ENCODE results near the gene TRUB1. TPM values are rescaled to one million over a fixed set of nuclear protein-coding genes. Genes with fewer than 3 reads are reported as not detected.

TRUB1 gene
- total and polyA plus RNA-seq, 8 donors = 4.1 to 27.2 (median 14.5) TPM

DNA sequence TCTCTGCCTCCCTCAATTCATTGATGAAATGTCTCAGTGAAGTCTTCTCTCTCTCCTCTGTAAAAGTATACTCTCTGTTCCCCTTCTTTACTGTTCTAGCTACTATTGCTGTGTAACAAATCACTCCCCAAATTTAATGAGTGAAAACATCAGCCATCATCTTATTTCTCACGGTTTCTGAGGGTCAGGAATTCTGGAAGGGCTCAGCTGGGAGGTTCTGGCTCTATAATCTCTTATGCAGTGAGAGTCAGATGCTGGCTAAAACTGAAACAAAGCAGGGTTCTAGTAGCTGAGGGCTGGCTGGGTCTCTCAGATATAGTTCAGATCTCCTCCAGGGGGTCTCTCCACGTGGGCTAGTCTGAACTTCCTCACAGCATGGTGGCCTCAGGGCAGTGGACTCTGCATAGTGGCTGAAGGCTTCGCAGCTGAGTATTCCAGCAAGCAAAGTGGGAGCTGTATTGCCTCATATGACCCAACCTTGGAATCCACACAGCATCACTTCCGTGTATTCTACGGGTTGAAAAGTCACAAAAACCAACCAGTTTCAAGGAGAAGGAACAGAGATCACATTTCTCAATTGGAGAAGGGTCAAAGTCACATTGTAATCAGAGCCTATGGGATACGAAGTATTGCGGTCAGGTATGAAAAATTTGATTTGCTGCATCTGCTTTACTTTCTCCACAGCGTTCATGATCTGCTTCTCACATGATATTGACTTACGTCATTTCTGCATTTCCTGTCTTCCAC is 80.4 kb downstream of the TRUB1 start:
- H3K4me1 ChIP-seq = no peaks in the 10 kb centered on the region

GRCh38 chr10:115020449-115020848 is 82.5 kb downstream of the TRUB1 start:
- DNase-seq = no peak
- H3K9me3 ChIP-seq = no peaks in the 10 kb centered on the region
- no peaks in the 10 kb centered on the region for H3K27me3 ChIP-seq
- no peaks in the 10 kb centered on the region for H3K4me1 ChIP-seq
- no peaks in the 10 kb centered on the region for H3K36me3 ChIP-seq
- no peak overlapping the region for H3K4me3 ChIP-seq
- no peak overlapping the region for H3K27ac ChIP-seq
- TF ChIP-seq POLR2AphosphoS5 (IDR thresholded peaks at IDR 0.05) (no peak), POLR2A (IDR thresholded peaks at IDR 0.05) (no peak), EP300 (IDR thresholded peaks at IDR 0.05) (no peak)
- WGBS, 5 donors = 28 to 62% (median 50%) methylated on average over 2 of the region's 2 CpGs
- intact Hi-C loops (cut with DNase I; ENCODE audit: low total_unique reads) = no loop called here

More for the DNA sequence above, 80.4 kb downstream of the TRUB1 start:
- Histone ChIP-seq H3K9me3 (no peaks in the 10 kb centered on the region), H3K27ac (no peak overlapping the region), H3K36me3 (no peaks in the 10 kb centered on the region), H3K4me3 (no peak overlapping the region), H3K27me3 (no peaks in the 10 kb centered on the region)
- DNase-seq = no peak
- intact Hi-C loops (cut with DNase I; ENCODE audit: low total_unique reads) = no loop called here
- 78 to 81% (median 79%) methylated on average over 9 of the region's 9 CpGs for WGBS, 5 donors
- TF ChIP-seq, protein P1, sequence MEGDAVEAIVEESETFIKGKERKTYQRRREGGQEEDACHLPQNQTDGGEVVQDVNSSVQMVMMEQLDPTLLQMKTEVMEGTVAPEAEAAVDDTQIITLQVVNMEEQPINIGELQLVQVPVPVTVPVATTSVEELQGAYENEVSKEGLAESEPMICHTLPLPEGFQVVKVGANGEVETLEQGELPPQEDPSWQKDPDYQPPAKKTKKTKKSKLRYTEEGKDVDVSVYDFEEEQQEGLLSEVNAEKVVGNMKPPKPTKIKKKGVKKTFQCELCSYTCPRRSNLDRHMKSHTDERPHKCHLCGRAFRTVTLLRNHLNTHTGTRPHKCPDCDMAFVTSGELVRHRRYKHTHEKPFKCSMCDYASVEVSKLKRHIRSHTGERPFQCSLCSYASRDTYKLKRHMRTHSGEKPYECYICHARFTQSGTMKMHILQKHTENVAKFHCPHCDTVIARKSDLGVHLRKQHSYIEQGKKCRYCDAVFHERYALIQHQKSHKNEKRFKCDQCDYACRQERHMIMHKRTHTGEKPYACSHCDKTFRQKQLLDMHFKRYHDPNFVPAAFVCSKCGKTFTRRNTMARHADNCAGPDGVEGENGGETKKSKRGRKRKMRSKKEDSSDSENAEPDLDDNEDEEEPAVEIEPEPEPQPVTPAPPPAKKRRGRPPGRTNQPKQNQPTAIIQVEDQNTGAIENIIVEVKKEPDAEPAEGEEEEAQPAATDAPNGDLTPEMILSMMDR (IDR thresholded peaks at IDR 0.05) = no peak
- TF ChIP-seq POLR2A (IDR thresholded peaks at IDR 0.05) = no peak
- TF ChIP-seq EP300 (IDR thresholded peaks at IDR 0.05) = no peak
- TF ChIP-seq POLR2AphosphoS5 (IDR thresholded peaks at IDR 0.05) = no peak

DNA sequence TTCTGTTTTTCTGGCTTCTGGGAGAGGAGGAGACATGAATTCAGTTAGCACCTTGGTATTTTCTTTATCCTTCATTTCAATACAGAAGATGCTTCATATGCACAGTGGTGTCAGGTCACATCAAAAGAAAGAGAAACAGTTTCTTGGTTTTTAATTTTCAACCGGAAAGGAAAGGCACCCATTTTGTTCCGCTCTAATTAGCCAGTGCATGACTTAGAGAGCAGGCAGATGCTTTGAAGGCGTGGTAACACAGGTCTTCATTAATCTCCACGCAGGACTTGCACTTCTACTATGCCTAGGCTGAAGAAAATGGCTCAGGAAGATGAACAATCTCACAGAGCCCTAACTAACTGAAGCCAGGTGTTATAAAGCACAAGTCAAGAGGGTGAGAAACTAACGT is 84.7 kb downstream of the TRUB1 start:
- no peaks in the 10 kb centered on the region for H3K9me3 ChIP-seq
- H3K27ac ChIP-seq = no peak overlapping the region
- no peak for TF ChIP-seq EP300 (IDR thresholded peaks at IDR 0.05)
- TF ChIP-seq, protein P1 (IDR thresholded peaks at IDR 0.05) = no peak
- no peak for TF ChIP-seq POLR2AphosphoS5 (IDR thresholded peaks at IDR 0.05)
- no peak for TF ChIP-seq POLR2A (IDR thresholded peaks at IDR 0.05)
- intact Hi-C loops (cut with DNase I; ENCODE audit: low total_unique reads) = no loop called here
- no peak for DNase-seq
- 77 to 83% (median 80%) methylated on average over 5 of the region's 5 CpGs for WGBS, 5 donors
- H3K4me3 ChIP-seq = no peak overlapping the region
- no peaks in the 10 kb centered on the region for H3K36me3 ChIP-seq
- H3K27me3 ChIP-seq = no peaks in the 10 kb centered on the region
- H3K4me1 ChIP-seq = no peaks in the 10 kb centered on the region

- TF ChIP-seq POLR2A (IDR thresholded peaks at IDR 0.05) = no peak
- no peak for TF ChIP-seq EP300 (IDR thresholded peaks at IDR 0.05)
- TF ChIP-seq, protein P1 (IDR thresholded peaks at IDR 0.05) = no peak
- no peak for TF ChIP-seq POLR2AphosphoS5 (IDR thresholded peaks at IDR 0.05)
- H3K9me3 ChIP-seq = no peaks in the 10 kb centered on the region
- H3K36me3 ChIP-seq = no peaks in the 10 kb centered on the region
- intact Hi-C loops (cut with DNase I; ENCODE audit: low total_unique reads) = no loop called here
- H3K27me3 ChIP-seq = no peaks in the 10 kb centered on the region
- H3K4me1 ChIP-seq = no peaks in the 10 kb centered on the region
- WGBS, 5 donors = 77 to 87% (median 84%) methylated on average over 8 of the region's 8 CpGs
- H3K4me3 ChIP-seq = no peak overlapping the region
- H3K27ac ChIP-seq = no peak overlapping the region
- no peak for DNase-seq
Measured at GRCh38 chr10:115023715-115024114, 85.7 kb downstream of the TRUB1 start.

- Histone ChIP-seq H3K36me3 (no peaks in the 10 kb centered on the region), H3K4me3 (no peak overlapping the region), H3K4me1 (no peaks in the 10 kb centered on the region), H3K27ac (no peak overlapping the region), H3K9me3 (no peaks in the 10 kb centered on the region), H3K27me3 (no peaks in the 10 kb centered on the region)
- TF ChIP-seq EP300 (IDR thresholded peaks at IDR 0.05) (no peak), POLR2AphosphoS5 (IDR thresholded peaks at IDR 0.05) (no peak), POLR2A (IDR thresholded peaks at IDR 0.05) (no peak)
- TF ChIP-seq, protein P1 (IDR thresholded peaks at IDR 0.05) = no peak
- DNase-seq = no peak
- 72 to 84% (median 82%) methylated on average over 9 of the region's 9 CpGs for WGBS, 5 donors
- intact Hi-C loops (cut with DNase I; ENCODE audit: low total_unique reads) = no loop called here
Measured at GRCh38 chr10:115024371-115024770, 86.4 kb downstream of the TRUB1 start.
